ENCODE measurements around the gene LDLRAD2.

Gene LDLRAD2

GRCh38 chr1:21867451-21867996 is 55.5 kb downstream of the LDLRAD2 start:
- no peaks in the 10 kb centered on the region for H3K36me3 Mint-ChIP-seq (ENCODE audit: low read depth)
- H3K27me3 Mint-ChIP-seq, result no peaks in the 10 kb centered on the region
- no peak overlapping the region for H3K27ac Mint-ChIP-seq
- no peaks in the 10 kb centered on the region for H3K4me1 Mint-ChIP-seq (ENCODE audit: low read depth)
- no peak overlapping the region for H3K4me3 Mint-ChIP-seq
- H3K9me3 Mint-ChIP-seq, result no peaks in the 10 kb centered on the region

- H3K9me3 Mint-ChIP-seq, result no peaks in the 10 kb centered on the region
- no peaks in the 10 kb centered on the region for H3K36me3 Mint-ChIP-seq (ENCODE audit: low read depth)
- H3K27me3 Mint-ChIP-seq, result no peaks in the 10 kb centered on the region
- H3K4me3 Mint-ChIP-seq, result no peak overlapping the region
- H3K27ac Mint-ChIP-seq, result no peak overlapping the region
- no peaks in the 10 kb centered on the region for H3K4me1 Mint-ChIP-seq (ENCODE audit: low read depth)
Observed at GRCh38 chr1:21868482-21868881, 56.4 kb downstream of the LDLRAD2 start.

GRCh38 chr1:21868941-21869454 is 56.9 kb downstream of the LDLRAD2 start:
- no peak overlapping the region for H3K4me3 Mint-ChIP-seq
- H3K27ac Mint-ChIP-seq, result no peak overlapping the region
- no peaks in the 10 kb centered on the region for H3K36me3 Mint-ChIP-seq (ENCODE audit: low read depth)
- no peaks in the 10 kb centered on the region for H3K27me3 Mint-ChIP-seq
- no peaks in the 10 kb centered on the region for H3K9me3 Mint-ChIP-seq
- no peaks in the 10 kb centered on the region for H3K4me1 Mint-ChIP-seq (ENCODE audit: low read depth)

GRCh38 chr1:21869620-21870121 is 57.6 kb downstream of the LDLRAD2 start:
- H3K4me3 Mint-ChIP-seq, result no peak overlapping the region
- no peaks in the 10 kb centered on the region for H3K9me3 Mint-ChIP-seq

DNA sequence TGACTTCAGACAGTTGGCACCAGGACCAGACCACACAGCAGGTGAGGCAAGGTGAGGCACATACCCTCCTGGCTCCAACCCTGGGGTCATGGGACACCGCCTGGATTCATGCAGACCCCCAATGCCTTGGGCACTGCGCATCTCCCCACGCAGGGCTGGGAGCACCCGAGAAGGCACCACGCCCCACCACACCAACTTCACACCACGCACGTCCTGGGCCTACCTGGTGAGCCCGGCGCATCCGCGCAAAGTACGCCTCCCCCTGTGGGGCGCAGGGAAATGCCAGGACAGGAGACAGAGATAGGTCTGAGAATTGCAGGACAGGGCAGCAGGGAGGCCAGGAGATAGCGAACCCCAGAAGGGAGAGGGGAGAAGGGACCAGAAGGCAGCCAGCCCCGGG is 58.5 kb downstream of the LDLRAD2 start:
- Mint-ChIP-seq H3K4me3 (no peak overlapping the region), H3K27me3 (no peaks in the 10 kb centered on the region), H3K27ac (no peak overlapping the region), H3K4me1 (ENCODE audit: low read depth) (no peaks in the 10 kb centered on the region), H3K36me3 (ENCODE audit: low read depth) (no peaks in the 10 kb centered on the region), H3K9me3 (no peaks in the 10 kb centered on the region)

More at GRCh38 chr1:21869620-21870121, 57.6 kb downstream of the LDLRAD2 start:
- Mint-ChIP-seq H3K36me3 (ENCODE audit: low read depth) (no peaks in the 10 kb centered on the region), H3K27ac (no peak overlapping the region), H3K27me3 (no peaks in the 10 kb centered on the region), H3K4me1 (ENCODE audit: low read depth) (no peaks in the 10 kb centered on the region)

GRCh38 chr1:21871943-21872342 is 59.9 kb downstream of the LDLRAD2 start:
- H3K27ac Mint-ChIP-seq, result no peak overlapping the region
- no peaks in the 10 kb centered on the region for H3K36me3 Mint-ChIP-seq (ENCODE audit: low read depth)
- no peak overlapping the region for H3K4me3 Mint-ChIP-seq
- H3K9me3 Mint-ChIP-seq, result no peaks in the 10 kb centered on the region
- no peaks in the 10 kb centered on the region for H3K4me1 Mint-ChIP-seq (ENCODE audit: low read depth)
- no peaks in the 10 kb centered on the region for H3K27me3 Mint-ChIP-seq

DNA sequence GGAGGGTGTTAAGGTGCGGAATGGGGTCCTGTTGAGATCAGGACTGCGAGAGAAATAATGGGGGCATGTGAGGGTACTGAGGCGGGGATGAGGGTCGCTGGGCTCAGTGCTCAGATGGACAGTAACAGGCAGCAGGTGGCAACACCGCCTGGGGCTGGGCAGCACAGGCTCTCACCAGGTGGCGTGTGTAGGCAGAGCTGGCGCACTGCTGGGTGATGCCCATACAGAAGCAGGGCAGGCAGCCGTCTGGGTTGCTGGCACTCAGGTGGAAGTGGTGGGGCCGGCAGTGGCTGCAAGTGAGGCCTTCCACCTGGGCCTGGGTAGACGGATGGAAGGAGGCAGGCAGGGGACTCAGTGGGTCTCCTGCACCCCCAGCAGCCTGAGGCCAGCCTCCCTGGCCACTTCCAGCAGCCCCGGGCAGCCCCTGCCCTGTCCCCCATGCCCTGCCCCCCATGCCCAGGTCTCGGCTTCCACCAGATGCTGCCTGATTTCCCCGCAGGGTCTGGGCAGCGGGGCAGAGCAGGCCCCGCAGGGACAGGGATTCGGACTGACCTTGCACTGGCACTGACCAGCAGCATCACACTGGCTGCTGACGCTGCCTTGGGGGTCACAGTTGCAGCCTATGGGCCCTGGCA is 60.5 kb downstream of the LDLRAD2 start:
- H3K4me3 Mint-ChIP-seq, result no peak overlapping the region
- H3K4me1 Mint-ChIP-seq (ENCODE audit: low read depth), result no peaks in the 10 kb centered on the region
- no peaks in the 10 kb centered on the region for H3K27me3 Mint-ChIP-seq
- no peaks in the 10 kb centered on the region for H3K9me3 Mint-ChIP-seq
- no peaks in the 10 kb centered on the region for H3K36me3 Mint-ChIP-seq (ENCODE audit: low read depth)
- no peak overlapping the region for H3K27ac Mint-ChIP-seq

DNA sequence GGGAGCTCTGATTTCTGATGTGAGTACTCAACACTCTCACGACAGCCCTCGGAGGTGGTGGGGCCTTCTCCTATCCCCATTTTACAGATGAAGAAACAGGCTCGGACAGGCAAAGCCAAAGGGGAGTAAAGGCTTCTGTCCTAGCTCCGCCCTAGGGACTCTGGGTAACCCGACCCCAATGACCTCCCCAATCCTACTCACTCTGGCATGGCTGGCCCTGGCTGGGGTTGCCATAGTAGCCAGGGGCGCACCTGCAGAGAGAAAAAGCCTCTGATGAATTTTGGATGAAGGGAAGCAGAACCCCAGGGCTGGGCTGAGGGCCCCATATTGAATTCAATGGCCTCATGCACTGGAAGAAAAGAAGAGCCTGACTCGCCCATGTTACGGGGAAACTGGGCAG is 61.1 kb downstream of the LDLRAD2 start:
- Mint-ChIP-seq H3K27ac (no peak overlapping the region), H3K36me3 (ENCODE audit: low read depth) (no peaks in the 10 kb centered on the region), H3K4me1 (ENCODE audit: low read depth) (no peaks in the 10 kb centered on the region), H3K27me3 (no peaks in the 10 kb centered on the region), H3K9me3 (no peaks in the 10 kb centered on the region), H3K4me3 (no peak overlapping the region)

DNA sequence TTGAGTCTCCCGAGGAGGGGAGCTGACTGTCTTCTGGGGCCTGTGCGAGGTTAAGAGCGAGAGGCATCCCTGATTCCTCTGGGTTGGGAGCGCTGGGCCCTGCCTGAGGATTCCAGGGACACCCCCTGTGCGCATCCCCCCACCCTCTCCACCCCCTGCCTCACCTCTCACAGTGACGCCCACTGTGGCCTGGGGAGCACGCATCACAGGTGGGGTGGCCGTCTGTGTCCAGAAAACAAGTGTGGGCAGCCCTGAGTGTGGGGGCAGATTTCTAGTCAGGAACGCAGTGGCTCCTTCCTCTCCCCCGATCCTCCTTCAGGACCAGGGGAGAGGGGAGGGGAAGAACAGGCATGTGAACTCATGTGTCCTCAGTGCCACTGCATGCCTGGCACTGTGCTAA is 61.7 kb downstream of the LDLRAD2 start:
- Mint-ChIP-seq H3K4me3 (no peak overlapping the region), H3K27ac (no peak overlapping the region), H3K4me1 (ENCODE audit: low read depth) (no peaks in the 10 kb centered on the region), H3K27me3 (no peaks in the 10 kb centered on the region), H3K36me3 (ENCODE audit: low read depth) (no peaks in the 10 kb centered on the region), H3K9me3 (no peaks in the 10 kb centered on the region)

DNA sequence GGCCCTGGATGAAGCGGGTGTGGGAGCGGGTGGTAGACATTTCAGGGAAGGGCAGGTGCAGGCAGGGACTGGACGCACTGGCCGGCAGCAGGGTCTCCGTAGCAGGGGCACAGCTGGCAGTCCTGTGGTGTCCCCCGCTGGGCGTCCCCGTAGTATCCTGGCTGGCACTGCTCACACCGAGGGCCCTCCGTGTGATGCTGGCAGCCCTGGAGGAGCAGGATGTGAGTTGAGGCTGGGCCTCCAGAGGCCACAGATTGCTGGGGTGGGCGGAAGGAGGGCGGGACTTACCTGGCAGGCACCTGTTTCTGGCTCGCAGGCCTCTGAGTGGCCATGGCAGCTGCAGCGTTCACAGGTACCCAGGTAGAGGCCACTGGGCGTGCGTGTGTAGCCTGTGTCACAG is 62.3 kb downstream of the LDLRAD2 start:
- no peaks in the 10 kb centered on the region for H3K27me3 Mint-ChIP-seq
- H3K9me3 Mint-ChIP-seq, result no peaks in the 10 kb centered on the region
- H3K4me1 Mint-ChIP-seq (ENCODE audit: low read depth), result no peaks in the 10 kb centered on the region
- no peaks in the 10 kb centered on the region for H3K36me3 Mint-ChIP-seq (ENCODE audit: low read depth)
- no peak overlapping the region for H3K4me3 Mint-ChIP-seq
- H3K27ac Mint-ChIP-seq, result no peak overlapping the region
